NCI-H2227 (cell line): ENCODE measurements around the gene ARHGAP20.

Experiments
- DNase-seq: peaks from one replicate; lab custom pipeline; 2025; ENCODE audit not compliant: unreplicated experiment; lab: John Stamatoyannopoulos, UW

ARHGAP20 gene

GRCh38 chr11:110711776-110712658, at the start of gene ARHGAP20:
ARHGAP20 (minus strand) TSS chr11:110712437; CDS start chr11:110712231, 206 bp downstream.
- peak; percentile 81 for DNase-seq

GRCh38 chr11:110761991-110762390, 49.8 kb upstream of the ARHGAP20 start:
- DNase-seq, result peak; percentile 1

GRCh38 chr11:110761131-110761530, 48.9 kb upstream of the ARHGAP20 start:
- no peak for DNase-seq

DNA sequence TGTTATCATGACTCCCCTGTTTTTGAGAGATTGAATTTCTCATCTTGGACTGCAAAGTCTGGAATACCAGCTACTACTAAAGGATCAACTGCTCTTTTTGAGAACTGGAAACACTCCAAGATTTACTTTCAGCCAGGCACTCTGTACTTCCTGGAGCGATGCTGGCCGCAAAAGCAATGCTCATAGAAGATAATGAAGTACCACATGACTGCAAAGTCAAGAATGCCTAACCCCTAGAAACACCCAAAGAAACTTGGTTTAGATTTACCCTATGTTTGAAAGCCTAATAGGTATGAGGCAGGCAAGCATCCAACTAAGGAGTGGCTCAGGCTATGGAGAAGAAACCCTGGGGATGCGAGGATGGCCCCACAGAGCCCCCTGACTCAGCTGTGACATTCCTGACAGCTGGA, 47.7 kb upstream of the ARHGAP20 start:
- DNase-seq, result no peak

DNA sequence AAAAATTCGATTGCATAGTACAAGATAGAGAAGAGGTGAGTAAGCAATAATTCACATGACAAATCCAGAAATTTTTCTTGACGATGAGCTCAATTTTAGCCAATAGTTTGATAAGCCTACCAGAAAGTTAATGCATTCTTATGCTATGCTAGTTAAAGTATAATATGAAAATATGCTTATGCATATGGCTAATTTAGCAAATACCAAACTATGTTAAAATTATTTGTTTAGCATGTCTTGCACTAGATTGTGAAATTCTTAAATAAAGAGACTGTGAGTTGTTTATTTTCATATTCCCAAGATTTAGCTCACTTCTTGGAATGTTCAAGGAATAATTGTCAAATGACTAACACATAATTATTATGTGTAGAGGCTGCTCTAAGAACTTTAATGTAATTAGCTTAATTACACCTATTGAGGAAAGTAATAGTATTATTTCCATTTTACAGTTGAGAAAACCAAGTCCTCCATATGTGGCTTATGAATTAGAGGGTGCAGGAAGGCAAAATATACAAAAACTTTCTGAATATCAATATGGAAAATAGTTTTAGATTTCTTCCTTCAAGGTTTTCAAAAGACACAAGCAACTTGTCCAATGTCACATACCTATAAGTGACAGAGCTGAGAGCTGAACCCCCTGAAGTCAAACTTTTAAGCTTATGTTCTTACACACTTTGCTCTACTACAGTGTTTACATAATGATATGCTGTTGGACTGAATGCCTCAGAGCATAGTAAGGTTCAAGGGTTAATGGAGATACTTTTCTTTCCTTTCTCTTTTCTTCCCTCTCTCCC, 45.9 kb upstream of the ARHGAP20 start:
- DNase-seq, result no peak

DNA sequence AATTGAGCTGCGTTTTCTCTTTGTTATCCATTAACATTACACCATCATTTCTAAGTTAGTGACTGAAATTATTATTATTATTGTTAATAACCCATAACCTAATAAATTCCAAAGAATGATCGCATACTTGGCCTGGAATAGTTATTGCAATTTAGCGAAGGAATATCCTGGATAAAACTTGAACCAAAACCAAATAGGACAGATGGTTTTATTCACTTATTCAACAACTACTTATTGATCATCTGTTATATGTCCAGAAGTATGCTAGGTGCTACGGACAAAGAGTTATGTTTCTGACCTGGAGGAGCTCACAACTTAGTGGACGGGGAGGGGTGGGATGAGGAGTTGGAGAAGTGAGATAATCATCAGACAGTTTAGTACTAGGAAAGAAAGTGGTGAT, 44.8 kb upstream of the ARHGAP20 start:
- no peak for DNase-seq

DNA sequence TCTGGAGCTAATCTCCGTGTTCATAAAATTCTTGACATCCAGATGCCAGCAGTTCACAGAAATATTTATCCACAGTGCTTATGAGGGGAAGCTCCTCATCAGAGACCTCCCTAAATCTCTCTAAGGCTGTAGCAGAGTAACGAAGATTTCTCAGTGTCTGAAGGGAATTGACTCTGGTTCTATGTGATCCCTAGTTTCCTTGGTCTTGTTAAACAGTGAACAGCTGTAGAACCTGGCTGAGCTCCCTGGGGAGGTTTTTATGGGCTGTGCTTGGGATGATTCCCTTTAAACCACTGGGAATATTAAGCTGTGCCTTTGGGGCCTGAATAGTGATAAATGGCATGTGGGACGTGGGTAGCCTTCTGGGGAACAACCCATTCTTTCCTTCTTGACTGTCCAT, 43.7 kb upstream of the ARHGAP20 start:
- DNase-seq, result no peak

DNA sequence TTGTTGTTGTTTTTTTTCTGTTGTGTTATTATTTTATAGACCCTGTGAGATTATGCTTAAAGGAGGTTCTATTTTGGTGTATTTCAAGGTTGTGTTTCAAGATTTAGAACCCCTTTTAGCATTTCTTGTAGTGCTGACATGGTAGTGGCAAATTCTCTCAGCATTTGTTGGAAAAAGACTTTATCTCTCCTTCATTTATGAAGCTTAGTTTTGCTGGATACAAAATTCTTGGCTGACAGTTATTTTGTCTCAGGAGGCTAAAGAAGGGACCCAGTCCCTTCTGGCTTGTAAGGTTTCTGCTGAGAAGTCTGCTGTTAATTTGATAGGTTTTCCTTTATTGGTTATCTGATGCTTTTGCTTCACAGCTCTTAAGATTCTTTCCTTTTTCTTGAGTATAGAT, 40.7 kb upstream of the ARHGAP20 start:
- no peak for DNase-seq

- DNase-seq, result no peak
Measured at GRCh38 chr11:110750100-110750499, 37.9 kb upstream of the ARHGAP20 start.

GRCh38 chr11:110747531-110747930, 35.3 kb upstream of the ARHGAP20 start:
- no peak for DNase-seq

DNA sequence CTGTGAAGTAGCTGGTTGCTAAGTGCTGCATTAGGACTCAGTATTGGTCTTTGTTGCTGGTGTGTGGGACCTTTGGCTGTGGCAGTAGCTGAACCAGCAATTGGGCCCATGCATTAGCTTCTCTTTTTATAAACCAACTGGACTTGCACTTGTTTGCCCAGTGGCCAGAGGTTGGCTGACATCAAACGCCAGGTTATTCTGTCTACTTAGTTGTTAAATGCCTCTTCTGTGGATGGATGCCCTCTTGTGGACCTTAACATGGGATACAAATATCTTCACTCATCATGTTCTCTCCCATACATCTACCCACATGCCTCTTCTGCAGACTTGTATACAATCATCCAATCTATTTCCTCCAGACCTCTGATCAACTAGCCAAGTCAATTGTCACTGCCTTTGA, 26.4 kb upstream of the ARHGAP20 start:
- DNase-seq, result no peak

- DNase-seq, result no peak
Measured at GRCh38 chr11:110737593-110737992, 25.4 kb upstream of the ARHGAP20 start.

- DNase-seq, result no peak
Measured at GRCh38 chr11:110736171-110736553, 23.9 kb upstream of the ARHGAP20 start.

- DNase-seq, result no peak
Measured at GRCh38 chr11:110735455-110736170, 23.4 kb upstream of the ARHGAP20 start.

DNA sequence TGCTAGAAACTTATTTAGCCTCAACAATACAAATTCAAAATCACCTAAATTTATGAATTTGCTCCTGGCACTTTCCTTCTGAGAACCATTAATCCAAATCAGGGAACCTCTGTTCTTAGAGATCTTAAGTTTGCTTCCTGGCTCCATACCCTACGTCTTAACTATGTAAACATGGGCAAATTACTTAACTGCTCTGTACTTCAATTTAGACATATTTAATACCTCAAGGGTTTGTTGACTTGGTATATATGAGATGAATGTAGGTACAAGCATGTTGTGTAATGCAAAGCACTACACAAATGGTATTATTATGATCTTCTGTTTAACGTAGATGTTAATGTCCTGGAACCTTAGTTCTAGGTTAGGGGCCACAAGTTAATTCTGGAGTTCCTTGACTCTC, 22.6 kb upstream of the ARHGAP20 start:
- DNase-seq, result no peak

DNA sequence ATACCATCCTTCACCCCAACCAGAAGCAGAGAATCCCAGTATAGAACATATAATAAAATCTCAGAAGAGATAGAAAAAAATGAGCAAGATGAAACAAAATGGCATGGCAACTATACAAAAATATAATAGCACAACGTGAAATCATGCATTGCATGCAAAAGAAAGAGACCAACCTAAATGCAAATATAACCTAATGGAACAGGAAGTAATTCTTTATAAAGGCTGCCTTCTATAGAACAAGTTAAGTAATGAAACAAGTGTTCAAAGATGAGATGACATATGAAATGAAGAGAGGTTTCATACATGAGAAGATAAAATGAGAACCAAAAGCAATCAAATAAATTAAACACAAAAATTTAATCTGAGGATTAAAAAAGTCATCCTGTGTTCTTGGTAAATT, 18.5 kb upstream of the ARHGAP20 start:
- DNase-seq, result no peak

DNA sequence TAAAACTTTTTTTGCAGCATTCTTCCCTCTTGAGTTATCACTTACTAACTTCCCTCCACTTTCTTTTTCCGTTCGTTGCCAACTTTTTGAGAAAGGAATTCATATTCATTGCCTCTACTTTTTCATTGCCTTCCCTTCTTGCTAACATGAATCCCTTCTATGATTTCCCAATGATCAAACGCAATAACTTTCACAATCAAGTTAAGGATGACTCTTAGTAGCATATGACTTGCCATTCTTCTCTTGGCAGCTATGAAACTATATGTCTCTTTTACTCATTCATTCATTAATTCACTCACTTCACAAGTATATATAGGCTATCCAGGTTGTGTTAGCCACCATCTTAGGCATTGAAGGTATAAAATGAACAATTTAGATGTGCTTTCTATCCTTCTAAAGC, 16.6 kb upstream of the ARHGAP20 start:
- DNase-seq, result no peak

GRCh38 chr11:110728476-110728875, 16.2 kb upstream of the ARHGAP20 start:
- DNase-seq, result no peak

GRCh38 chr11:110724358-110724757, 12.1 kb upstream of the ARHGAP20 start:
- DNase-seq, result no peak

- no peak for DNase-seq
Measured at GRCh38 chr11:110720431-110721275, 8.4 kb upstream of the ARHGAP20 start.

GRCh38 chr11:110716361-110716760, 4.1 kb upstream of the ARHGAP20 start:
- DNase-seq, result no peak
